SU-DHL-6 (cell line): ENCODE data around the gene B3GAT1.
"Not testable (repeated sequence)": the region's sequence is repeated elsewhere in the genome, so short reads cannot be mapped to it uniquely, and the experiment has no call there.

ENCODE experiments used
- H2AFZ ChIP-seq: fragments of 200-600 bp; sonication (generic); 2 replicates; pipeline ENCODE4 v1.6.1; 2014; ENCODE audit warnings: low read depth, mild to moderate bottlenecking, moderate library complexity, mixed read lengths, antibody characterized with exemption, low read length; ENCODE audit not compliant: severe bottlenecking
- H3F3A ChIP-seq: fragments of 200-600 bp; shearing (Covaris generic); 2 replicates; pipeline ENCODE4 v1.6.0; 2016; ENCODE audit warnings: antibody characterized with exemption, mild to moderate bottlenecking; ENCODE audit not compliant: insufficient read depth
- H3K27ac ChIP-seq: fragments of 200-600 bp; sonication (generic); 2 replicates; pipeline ENCODE4 v1.5.1; 2016; ENCODE audit warnings: low read depth, mild to moderate bottlenecking, low read length, moderate library complexity, mixed read lengths
- H3K27me3 ChIP-seq: fragments of 200-600 bp; sonication (generic), shearing (Covaris generic); 2 replicates; pipeline ENCODE4 v1.6.0; 2014; ENCODE audit warnings: mild to moderate bottlenecking, low read length
- H3K36me3 ChIP-seq: fragments of 200-600 bp; sonication (generic); 2 replicates; pipeline ENCODE4 v1.6.1; 2014; ENCODE audit warnings: mild to moderate bottlenecking, low read length, mixed read lengths
- H3K4me2 ChIP-seq: fragments of 300-600, 200-600 bp; shearing (Covaris generic), sonication (generic); 2 replicates; pipeline ENCODE4 v1.6.0; 2014; ENCODE audit warnings: low read length, low read depth, mild to moderate bottlenecking; ENCODE audit not compliant: poor library complexity, severe bottlenecking
- H3K4me3 ChIP-seq: fragments of 200-600 bp; sonication (generic); 2 replicates; pipeline ENCODE4 v1.5.1; 2014; ENCODE audit warnings: antibody characterized with exemption, low read length, mild to moderate bottlenecking, mixed read lengths; ENCODE audit not compliant: insufficient read depth, poor library complexity, severe bottlenecking
- H3K79me2 ChIP-seq: fragments of 200-600 bp; sonication (generic); 2 replicates; pipeline ENCODE4 v1.6.1; 2014; ENCODE audit warnings: mild to moderate bottlenecking, low read length, moderate library complexity; ENCODE audit not compliant: insufficient read depth
- H3K9ac ChIP-seq: fragments of 200-600 bp; sonication (generic); 2 replicates; pipeline ENCODE4 v1.7.0; 2014; ENCODE audit warnings: mild to moderate bottlenecking, low read length
- H3K9me2 ChIP-seq: fragments of 200-600 bp; sonication (generic); replicated peaks from 2 replicates; pipeline ENCODE4 v1.6.1; 2014; ENCODE audit warnings: low read length; ENCODE audit not compliant: insufficient read depth
- H3K9me3 ChIP-seq: fragments of 200-600 bp; sonication (generic); 2 replicates; pipeline ENCODE4 v1.6.1; 2014; ENCODE audit warnings: low read length, mixed read lengths; ENCODE audit not compliant: insufficient read depth
- H4K20me1 ChIP-seq: fragments of 200-600 bp; sonication (generic); 2 replicates; pipeline ENCODE4 v1.6.1; 2014; ENCODE audit warnings: low read depth, mild to moderate bottlenecking, antibody characterized with exemption, low read length, moderate library complexity, mixed read lengths
- CTCF ChIP-seq: fragments of 200-600 bp; sonication (generic); IDR thresholded peaks from one replicate; pipeline ENCODE4 v1.5.1; 2017; ENCODE audit warnings: antibody characterized with exemption, mild to moderate bottlenecking, low read length, moderate library complexity; ENCODE audit not compliant: insufficient read depth, poor library complexity, severe bottlenecking
- EZH2phosphoT487 ChIP-seq: fragments of 200-600 bp; sonication (generic), shearing (Covaris generic); conservative IDR thresholded peaks from 2 replicates; pipeline ENCODE4 v1.6.1; 2018; ENCODE audit warnings: mild to moderate bottlenecking, antibody characterized with exemption, low read length, moderate library complexity, mixed read lengths

The B3GAT1 gene

GRCh38 chr11:134449051-134449450 lies 37.0 kb upstream of the B3GAT1 start:
- Histone ChIP-seq H3K36me3 (no peaks in the 10 kb centered on the region), H3K4me2 (no peak overlapping the region), H3K9me2 (no peaks in the 10 kb centered on the region), H3K9me3 (no peaks in the 10 kb centered on the region), H3K27ac (no peak overlapping the region), H4K20me1 (no peaks in the 10 kb centered on the region), H3K4me3 (no peak overlapping the region), H3F3A (no peaks in the 10 kb centered on the region), H3K79me2 (no peaks in the 10 kb centered on the region), H2AFZ (no peak overlapping the region), H3K9ac (no peak overlapping the region), H3K27me3 (no peaks in the 10 kb centered on the region)
- no peak for TF ChIP-seq CTCF
- no peak for TF ChIP-seq EZH2phosphoT487

- Histone ChIP-seq H3K9me2 (no peaks in the 10 kb centered on the region), H2AFZ (no peak overlapping the region), H3K27ac (no peak overlapping the region), H3K36me3 (no peaks in the 10 kb centered on the region), H3K4me2 (no peak overlapping the region), H3K79me2 (no peaks in the 10 kb centered on the region), H3F3A (no peaks in the 10 kb centered on the region), H3K4me3 (no peak overlapping the region), H3K9ac (no peak overlapping the region), H4K20me1 (no peaks in the 10 kb centered on the region), H3K27me3 (no peaks in the 10 kb centered on the region), H3K9me3 (no peaks in the 10 kb centered on the region)
- TF ChIP-seq CTCF (no peak), EZH2phosphoT487 (no peak)
Measured at GRCh38 chr11:134447696-134448095, 35.7 kb upstream of the B3GAT1 start.

GRCh38 chr11:134445601-134446325 lies 33.7 kb upstream of the B3GAT1 start:
- H3K4me3 ChIP-seq = no peak overlapping the region
- H3K36me3 ChIP-seq = no peaks in the 10 kb centered on the region
- no peak for TF ChIP-seq EZH2phosphoT487
- TF ChIP-seq CTCF = no peak
- no peak overlapping the region for H3K4me2 ChIP-seq
- H3K79me2 ChIP-seq = no peaks in the 10 kb centered on the region
- H3K9ac ChIP-seq = no peak overlapping the region
- H4K20me1 ChIP-seq = no peaks in the 10 kb centered on the region
- H3K27me3 ChIP-seq = no peaks in the 10 kb centered on the region
- no peak overlapping the region for H3K27ac ChIP-seq
- no peaks in the 10 kb centered on the region for H3K9me2 ChIP-seq
- no peaks in the 10 kb centered on the region for H3F3A ChIP-seq
- no peak overlapping the region for H2AFZ ChIP-seq
- no peaks in the 10 kb centered on the region for H3K9me3 ChIP-seq

- H3K9ac ChIP-seq, H3K9me3 ChIP-seq: not testable (repeated sequence)
Measured at GRCh38 chr11:134444160-134445108, 32.4 kb upstream of the B3GAT1 start.

More at GRCh38 chr11:134444160-134445108, 32.4 kb upstream of the B3GAT1 start:
- not testable (repeated sequence) for H3K36me3 ChIP-seq, H3K27ac ChIP-seq, H3F3A ChIP-seq, H3K9me2 ChIP-seq, H2AFZ ChIP-seq, H4K20me1 ChIP-seq, H3K27me3 ChIP-seq, H3K4me2 ChIP-seq, H3K4me3 ChIP-seq, H3K79me2 ChIP-seq
